ENCODE results near the gene DSPP. TPM values are rescaled to one million over a fixed set of nuclear protein-coding genes. Genes with fewer than 3 reads are reported as not detected.
"Not testable (repeated sequence)": the region's sequence is repeated elsewhere in the genome, so short reads cannot be mapped to it uniquely, and the experiment has no call there.

DSPP gene
- total RNA-seq, 4 donors from 2014 or later = not detected

DNA sequence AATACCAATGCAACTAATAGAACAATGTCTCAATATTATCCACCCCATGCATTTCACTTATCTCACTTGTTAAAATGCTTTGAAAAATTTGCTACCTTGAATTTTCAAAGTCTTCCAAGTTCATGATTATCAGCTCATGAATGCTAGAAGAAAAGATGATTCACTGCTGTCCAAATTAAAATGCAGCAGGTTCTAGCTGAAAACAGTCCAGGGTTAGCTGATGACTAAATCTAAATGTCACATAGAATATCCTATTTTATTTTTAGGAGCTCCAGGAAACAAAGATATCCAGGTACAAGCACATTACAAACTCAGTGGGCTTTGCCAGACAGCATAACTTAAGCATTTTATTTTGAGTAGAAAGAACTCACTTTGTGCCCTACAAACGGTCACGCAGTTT is 41.1 kb upstream of the DSPP start:
- Histone ChIP-seq H3K27ac (no peak overlapping the region), H3K36me3 (no peaks in the 10 kb centered on the region), H3K9me3 (no peaks in the 10 kb centered on the region), H3K27me3 (no peaks in the 10 kb centered on the region), H3K4me1 (no peaks in the 10 kb centered on the region), H3K4me3 (no peak overlapping the region)
- no peak for DNase-seq
- TF ChIP-seq, protein P1, sequence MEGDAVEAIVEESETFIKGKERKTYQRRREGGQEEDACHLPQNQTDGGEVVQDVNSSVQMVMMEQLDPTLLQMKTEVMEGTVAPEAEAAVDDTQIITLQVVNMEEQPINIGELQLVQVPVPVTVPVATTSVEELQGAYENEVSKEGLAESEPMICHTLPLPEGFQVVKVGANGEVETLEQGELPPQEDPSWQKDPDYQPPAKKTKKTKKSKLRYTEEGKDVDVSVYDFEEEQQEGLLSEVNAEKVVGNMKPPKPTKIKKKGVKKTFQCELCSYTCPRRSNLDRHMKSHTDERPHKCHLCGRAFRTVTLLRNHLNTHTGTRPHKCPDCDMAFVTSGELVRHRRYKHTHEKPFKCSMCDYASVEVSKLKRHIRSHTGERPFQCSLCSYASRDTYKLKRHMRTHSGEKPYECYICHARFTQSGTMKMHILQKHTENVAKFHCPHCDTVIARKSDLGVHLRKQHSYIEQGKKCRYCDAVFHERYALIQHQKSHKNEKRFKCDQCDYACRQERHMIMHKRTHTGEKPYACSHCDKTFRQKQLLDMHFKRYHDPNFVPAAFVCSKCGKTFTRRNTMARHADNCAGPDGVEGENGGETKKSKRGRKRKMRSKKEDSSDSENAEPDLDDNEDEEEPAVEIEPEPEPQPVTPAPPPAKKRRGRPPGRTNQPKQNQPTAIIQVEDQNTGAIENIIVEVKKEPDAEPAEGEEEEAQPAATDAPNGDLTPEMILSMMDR (IDR thresholded peaks at IDR 0.05) = no peak
- TF ChIP-seq POLR2A (IDR thresholded peaks at IDR 0.05) = no peak

DNA sequence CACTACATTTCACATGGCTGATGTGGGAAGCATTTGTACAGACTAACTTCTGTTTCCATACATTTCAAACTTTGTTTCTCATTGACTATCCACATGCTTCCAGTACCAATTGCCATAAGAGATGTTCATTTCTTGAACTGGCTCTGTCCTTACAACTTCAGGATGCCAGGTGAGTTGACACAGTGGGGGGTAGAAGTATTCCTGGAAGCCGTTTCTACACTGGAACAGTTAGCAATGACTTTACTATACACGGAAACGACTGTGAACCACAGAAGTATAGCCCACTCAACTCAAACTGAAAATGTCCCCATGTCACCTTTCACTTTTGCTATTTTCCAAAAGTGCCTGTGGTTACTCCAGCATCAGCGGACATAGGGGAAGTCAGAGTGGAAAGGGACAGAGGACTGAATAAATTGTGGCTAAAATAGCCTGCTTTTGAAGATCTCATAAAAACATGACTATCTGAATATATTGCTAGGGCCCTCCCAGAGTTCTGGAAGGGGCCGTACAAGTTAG is 38.0 kb upstream of the DSPP start:
- no peaks in the 10 kb centered on the region for H3K9me3 ChIP-seq
- H3K27ac ChIP-seq = no peak overlapping the region
- TF ChIP-seq, protein P1 (IDR thresholded peaks at IDR 0.05) = no peak
- no peak for TF ChIP-seq POLR2A (IDR thresholded peaks at IDR 0.05)
- no peak overlapping the region for H3K4me3 ChIP-seq
- H3K27me3 ChIP-seq = no peaks in the 10 kb centered on the region
- no peak for DNase-seq
- no peaks in the 10 kb centered on the region for H3K4me1 ChIP-seq
- no peaks in the 10 kb centered on the region for H3K36me3 ChIP-seq

GRCh38 chr4:87574376-87574775 is 34.0 kb upstream of the DSPP start:
- H3K4me1 ChIP-seq, H3K27me3 ChIP-seq, DNase-seq, H3K4me3 ChIP-seq, H3K9me3 ChIP-seq, H3K27ac ChIP-seq, H3K36me3 ChIP-seq: not testable (repeated sequence)

DNA sequence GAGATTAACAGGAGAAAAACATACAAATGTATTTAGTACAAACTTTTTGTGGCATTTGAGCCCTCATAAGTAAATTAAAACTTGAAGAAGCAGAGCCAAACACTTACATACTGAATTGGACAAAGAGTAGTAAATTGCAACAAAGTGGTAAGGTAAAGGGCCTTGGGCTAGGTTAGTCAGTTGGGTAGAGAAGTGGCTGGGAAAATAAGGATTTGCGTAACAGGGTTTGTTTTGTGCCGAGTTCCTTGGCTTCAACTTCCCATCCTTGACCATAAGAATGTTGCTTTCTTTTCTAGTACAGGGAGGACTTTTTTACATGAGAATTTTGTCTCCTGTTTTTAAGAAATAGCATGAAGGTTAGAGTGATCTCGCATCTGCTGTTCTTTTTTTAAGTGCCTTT is 33.3 kb upstream of the DSPP start:
- Histone ChIP-seq H3K36me3 (no peaks in the 10 kb centered on the region), H3K9me3 (no peaks in the 10 kb centered on the region), H3K4me1 (no peaks in the 10 kb centered on the region), H3K27ac (no peak overlapping the region), H3K27me3 (no peaks in the 10 kb centered on the region), H3K4me3 (no peak overlapping the region)
- no peak for DNase-seq
- no peak for TF ChIP-seq POLR2A (IDR thresholded peaks at IDR 0.05)
- TF ChIP-seq, protein P1 (IDR thresholded peaks at IDR 0.05) = no peak

DNA sequence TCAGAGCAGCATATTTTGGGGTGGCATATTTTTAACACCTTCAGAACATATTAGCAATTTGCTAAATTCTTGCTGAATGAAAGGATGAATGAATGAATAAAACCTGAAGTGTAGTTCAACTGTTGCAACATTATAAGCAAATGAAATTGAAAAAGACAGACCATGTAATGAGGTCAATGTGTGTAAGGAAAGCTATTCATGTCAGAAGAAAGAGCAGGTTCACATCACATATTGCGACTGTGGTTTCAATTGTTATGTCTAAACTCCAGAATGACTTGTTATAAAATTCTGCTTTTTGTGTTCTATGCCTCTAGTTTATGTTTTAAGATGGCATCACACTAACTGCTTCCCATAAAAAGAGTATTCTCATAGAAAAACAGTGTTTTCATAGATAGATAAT is 32.9 kb upstream of the DSPP start:
- Histone ChIP-seq H3K9me3 (no peaks in the 10 kb centered on the region), H3K4me1 (no peaks in the 10 kb centered on the region), H3K27me3 (no peaks in the 10 kb centered on the region), H3K27ac (no peak overlapping the region), H3K4me3 (no peak overlapping the region), H3K36me3 (no peaks in the 10 kb centered on the region)
- no peak for TF ChIP-seq POLR2A (IDR thresholded peaks at IDR 0.05)
- TF ChIP-seq, protein P1 (IDR thresholded peaks at IDR 0.05) = no peak
- no peak for DNase-seq

- Histone ChIP-seq H3K9me3 (no peaks in the 10 kb centered on the region), H3K4me1 (no peaks in the 10 kb centered on the region), H3K27ac (no peak overlapping the region), H3K36me3 (no peaks in the 10 kb centered on the region), H3K27me3 (no peaks in the 10 kb centered on the region), H3K4me3 (no peak overlapping the region)
- no peak for DNase-seq
- TF ChIP-seq, protein P1 (IDR thresholded peaks at IDR 0.05) = no peak
- TF ChIP-seq POLR2A (IDR thresholded peaks at IDR 0.05) = no peak
Observed at GRCh38 chr4:87575983-87576382, 32.3 kb upstream of the DSPP start.

Measured in Peyer's patch (tissue), 4 donors.